ENCODE measurements around the gene ELANE. TPM values are rescaled to one million over a fixed set of nuclear protein-coding genes. Genes with fewer than 3 reads are reported as not detected.
"Not testable (repeated sequence)": the region's sequence is repeated elsewhere in the genome, so short reads cannot be mapped to it uniquely, and the experiment has no call there.

The ELANE gene
- total and polyA plus RNA-seq, 4 donors: 0.17 to 37.4 (median 1.8) TPM

DNA sequence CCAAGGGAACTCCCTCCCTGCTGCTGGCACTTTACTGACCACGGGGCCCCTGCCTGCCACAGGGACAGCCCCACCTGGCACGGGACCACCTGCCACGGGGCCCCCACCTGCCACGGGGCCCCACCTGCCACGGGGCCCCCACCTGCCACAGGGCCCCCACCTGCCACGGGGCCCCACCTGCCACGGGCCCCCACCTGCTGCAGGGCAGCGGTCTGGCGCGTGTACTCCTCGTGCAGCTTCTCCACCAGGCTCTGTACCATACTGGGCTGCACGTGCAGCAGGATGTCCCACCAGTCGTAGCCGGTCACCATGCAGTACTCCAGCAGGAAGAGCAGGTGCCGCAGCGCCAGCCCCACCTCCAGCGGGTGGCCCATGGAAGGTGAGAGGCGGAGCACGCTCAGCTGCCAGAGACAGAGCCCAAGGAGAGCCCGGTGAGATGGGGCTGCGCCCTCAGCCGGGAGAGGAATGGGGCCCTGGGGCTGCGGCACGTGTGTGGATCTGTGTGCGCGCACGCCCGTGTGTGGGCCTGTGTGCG lies 24.7 kb downstream of the ELANE start:
- H3K36me3 ChIP-seq (ENCODE audit: control insufficient read depth in 4 of 4, insufficient read depth in 3 of 4, low read depth in 1 of 4, low read length in 3 of 4): peaks cover 5 to 38% (median 11%) of the 10 kb centered on the region in 4 donors
- DNase-seq (ENCODE audit: low spot score): no peak
- H3K9me3 ChIP-seq (ENCODE audit: control insufficient read depth in 4 of 4, low read length in 3 of 4): no peaks in the 10 kb centered on the region

GRCh38 chr19:877992-878660 lies 26.0 kb downstream of the ELANE start:
- peaks cover 5 to 49% (median 12%) of the 10 kb centered on the region in 4 donors for H3K36me3 ChIP-seq (ENCODE audit: control insufficient read depth in 4 of 4, insufficient read depth in 3 of 4, low read depth in 1 of 4, low read length in 3 of 4)
- WGBS: 88% methylated on average over 23 of the region's 23 CpGs
- H3K4me3 ChIP-seq (ENCODE audit: low read depth in 1 of 3, low read length in 3 of 3): not testable (repeated sequence)

More for the DNA sequence above, 24.7 kb downstream of the ELANE start:
- Histone ChIP-seq H3K9ac (ENCODE audit: low read depth in 1 of 2, low read length in 2 of 2) (no peak overlapping the region), H3K27ac (ENCODE audit: low read depth in 1 of 2, low read length in 2 of 2) (no peak overlapping the region), H3K4me1 (ENCODE audit: control insufficient read depth in 4 of 4, insufficient read depth in 4 of 4, low read length in 3 of 4) (no peaks in the 10 kb centered on the region), H3K27me3 (ENCODE audit: control insufficient read depth in 4 of 4, insufficient read depth in 4 of 4, low read length in 3 of 4) (no peaks in the 10 kb centered on the region), H3K4me3 (ENCODE audit: low read depth in 1 of 3, low read length in 3 of 3) (no peak overlapping the region)
- TF ChIP-seq YY1 (IDR thresholded peaks at IDR 0.05) (no peak), RXRA (IDR thresholded peaks at IDR 0.05) (no peak), MAX (IDR thresholded peaks at IDR 0.05) (no peak), REST (IDR thresholded peaks at IDR 0.05) (no peak), FOXA2 (IDR thresholded peaks at IDR 0.05) (no peak), SP1 (IDR thresholded peaks at IDR 0.05) (no peak), TAF1 (conservative IDR thresholded peaks at IDR 0.05) (no peak), ATF3 (IDR thresholded peaks at IDR 0.05) (no peak), ZBTB33 (IDR thresholded peaks at IDR 0.05) (no peak), GABPA (IDR thresholded peaks at IDR 0.05 in 1 of 2, conservative IDR thresholded peaks at IDR 0.05 in 1 of 2) (no peak), HNF4A (conservative IDR thresholded peaks at IDR 0.05) (no peak), NR2F2 (IDR thresholded peaks at IDR 0.05) (no peak), HNF4G (IDR thresholded peaks at IDR 0.05) (no peak), EGR1 (IDR thresholded peaks at IDR 0.05; ENCODE audit: low read depth in 2 of 2) (no peak), RAD21 (IDR thresholded peaks at IDR 0.05) (no peak), JUND (IDR thresholded peaks at IDR 0.05) (no peak), FOXA1 (IDR thresholded peaks at IDR 0.05) (no peak)
- TF ChIP-seq, protein P1, sequence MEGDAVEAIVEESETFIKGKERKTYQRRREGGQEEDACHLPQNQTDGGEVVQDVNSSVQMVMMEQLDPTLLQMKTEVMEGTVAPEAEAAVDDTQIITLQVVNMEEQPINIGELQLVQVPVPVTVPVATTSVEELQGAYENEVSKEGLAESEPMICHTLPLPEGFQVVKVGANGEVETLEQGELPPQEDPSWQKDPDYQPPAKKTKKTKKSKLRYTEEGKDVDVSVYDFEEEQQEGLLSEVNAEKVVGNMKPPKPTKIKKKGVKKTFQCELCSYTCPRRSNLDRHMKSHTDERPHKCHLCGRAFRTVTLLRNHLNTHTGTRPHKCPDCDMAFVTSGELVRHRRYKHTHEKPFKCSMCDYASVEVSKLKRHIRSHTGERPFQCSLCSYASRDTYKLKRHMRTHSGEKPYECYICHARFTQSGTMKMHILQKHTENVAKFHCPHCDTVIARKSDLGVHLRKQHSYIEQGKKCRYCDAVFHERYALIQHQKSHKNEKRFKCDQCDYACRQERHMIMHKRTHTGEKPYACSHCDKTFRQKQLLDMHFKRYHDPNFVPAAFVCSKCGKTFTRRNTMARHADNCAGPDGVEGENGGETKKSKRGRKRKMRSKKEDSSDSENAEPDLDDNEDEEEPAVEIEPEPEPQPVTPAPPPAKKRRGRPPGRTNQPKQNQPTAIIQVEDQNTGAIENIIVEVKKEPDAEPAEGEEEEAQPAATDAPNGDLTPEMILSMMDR (IDR thresholded peaks at IDR 0.05; ENCODE audit: low read depth, low read length, missing input control): no peak
- WGBS: 92% methylated on average over 29 of the region's 29 CpGs

DNA sequence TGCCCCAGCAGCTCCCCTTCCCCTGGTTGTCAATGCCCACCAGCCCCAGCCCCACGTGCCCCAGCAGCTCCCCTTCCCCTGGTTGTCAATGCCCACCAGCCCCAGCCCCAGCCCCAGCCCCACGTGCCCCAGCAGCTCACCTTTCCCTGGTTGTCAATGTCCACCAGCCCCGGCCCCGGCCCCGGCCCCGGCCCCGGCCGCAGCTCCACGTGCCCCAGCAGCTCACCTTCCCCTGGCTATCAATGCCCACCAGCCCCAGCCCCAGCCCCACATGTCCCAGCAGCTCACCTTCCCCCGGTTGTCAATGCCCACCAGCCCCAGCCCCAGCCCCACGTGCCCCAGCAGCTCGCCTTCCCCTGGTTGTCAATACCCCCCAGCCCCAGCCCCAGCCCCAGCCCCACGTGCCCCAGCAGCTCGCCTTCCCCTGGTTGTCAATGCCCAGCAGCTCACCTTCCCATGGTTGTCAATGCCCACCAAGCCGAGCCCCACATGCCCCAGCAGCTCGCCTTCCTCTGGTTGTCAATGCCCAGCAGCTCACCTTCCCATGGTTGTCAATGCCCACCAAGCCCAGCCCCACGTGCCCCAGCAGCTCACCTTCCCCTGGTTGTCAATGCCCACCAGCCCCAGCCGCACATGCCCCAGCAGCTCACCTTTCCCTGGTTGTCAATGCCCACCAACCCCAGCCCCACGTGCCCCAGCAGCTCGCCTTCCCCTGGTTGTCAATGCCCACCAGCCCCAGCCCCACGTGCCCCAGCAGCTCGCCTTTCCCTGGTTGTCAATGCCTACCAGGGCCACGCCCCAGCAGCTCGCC lies 26.9 kb downstream of the ELANE start:
- H3K4me1 ChIP-seq (ENCODE audit: control insufficient read depth in 4 of 4, insufficient read depth in 4 of 4, low read length in 3 of 4); DNase-seq (ENCODE audit: low spot score); H3K9me3 ChIP-seq (ENCODE audit: control insufficient read depth in 4 of 4, low read length in 3 of 4); H3K9ac ChIP-seq (ENCODE audit: low read depth in 1 of 2, low read length in 2 of 2); H3K27ac ChIP-seq (ENCODE audit: low read depth in 1 of 2, low read length in 2 of 2); H3K4me3 ChIP-seq (ENCODE audit: low read depth in 1 of 3, low read length in 3 of 3); H3K27me3 ChIP-seq (ENCODE audit: control insufficient read depth in 4 of 4, insufficient read depth in 4 of 4, low read length in 3 of 4): not testable (repeated sequence)
- H3K36me3 ChIP-seq (ENCODE audit: control insufficient read depth in 4 of 4, insufficient read depth in 3 of 4, low read depth in 1 of 4, low read length in 3 of 4): peaks cover 3 to 50% (median 11%) of the 10 kb centered on the region in 4 donors
- WGBS: 86% methylated on average over 24 of the region's 24 CpGs

More at GRCh38 chr19:877992-878660, 26.0 kb downstream of the ELANE start:
- not testable (repeated sequence) for H3K9me3 ChIP-seq (ENCODE audit: control insufficient read depth in 4 of 4, low read length in 3 of 4); H3K27ac ChIP-seq (ENCODE audit: low read depth in 1 of 2, low read length in 2 of 2); H3K4me1 ChIP-seq (ENCODE audit: control insufficient read depth in 4 of 4, insufficient read depth in 4 of 4, low read length in 3 of 4); DNase-seq (ENCODE audit: low spot score); H3K27me3 ChIP-seq (ENCODE audit: control insufficient read depth in 4 of 4, insufficient read depth in 4 of 4, low read length in 3 of 4); H3K9ac ChIP-seq (ENCODE audit: low read depth in 1 of 2, low read length in 2 of 2)
